IMR-90 (cell line): ENCODE data around the gene RAPSN. TPM values are rescaled to one million over a fixed set of nuclear protein-coding genes. Genes with fewer than 3 reads are reported as not detected.

Experiments
- ATAC-seq: fragments of 200-7000 bp; cut with Tn5 transposase; 2 replicates; pipeline ENCODE4 v1.9.1; 2020; ENCODE audit warnings: low read depth, mild to moderate bottlenecking, moderate library complexity
- BruUV-seq: library from RNA; stranded (reverse); fragments of 400-500 nt; replicated peaks from 2 replicates; lab custom pipeline; 2021; lab: Mats Ljungman, UMichigan
- CTCF ChIA-PET: fragments of 300-600 bp; formaldehyde crosslinking; extraction: SDS; loops from one replicate; lab custom pipeline; 2021; ENCODE audit warnings: antibody characterized with exemption; lab: Yijun Ruan, JAX
- POLR2A ChIA-PET: fragments of 300-600 bp; sonication (Branson Sonifier 250); formaldehyde crosslinking; loops from one replicate; lab custom pipeline; 2022; ENCODE audit warnings: antibody characterized with exemption; ENCODE audit not compliant: unreplicated experiment; lab: Charles Lee
- DNase-seq: peaks from one replicate; pipeline ENCODE4 v3.0.0; 2013
- H2AFZ ChIP-seq: replicated peaks from 2 replicates; pipeline ENCODE3; 2013; ENCODE audit warnings: low read length, mild to moderate bottlenecking; ENCODE audit not compliant: poor library complexity
- H2AK5ac ChIP-seq: 2 replicates; pipeline ENCODE4 v1.6.1; 2013; ENCODE audit warnings: low read depth, low read length, inconsistent platforms
- H2AK9ac ChIP-seq: replicated peaks from 2 replicates; pipeline ENCODE3; 2013; ENCODE audit warnings: mild to moderate bottlenecking, low read depth, low read length, moderate library complexity; ENCODE audit not compliant: poor library complexity
- H2BK120ac ChIP-seq: 2 replicates; pipeline ENCODE4 v1.6.1; 2013; ENCODE audit warnings: low read depth, low read length, inconsistent platforms
- H2BK15ac ChIP-seq: 3 replicates; pipeline ENCODE4 v1.6.1; 2013; ENCODE audit warnings: low read depth, low read length, inconsistent platforms
- H2BK20ac ChIP-seq: 2 replicates; pipeline ENCODE4 v1.6.1; 2013; ENCODE audit warnings: low read depth, mild to moderate bottlenecking, inconsistent platforms, low read length, moderate library complexity
- H2BK5ac ChIP-seq: 2 replicates; pipeline ENCODE4 v1.6.1; 2013; ENCODE audit warnings: mild to moderate bottlenecking, low read depth, low read length, inconsistent platforms; ENCODE audit not compliant: poor library complexity, severe bottlenecking
- H3K14ac ChIP-seq: replicated peaks from 2 replicates; pipeline ENCODE4 v1.6.1; 2013; ENCODE audit warnings: low read depth, low read length, inconsistent platforms
- H3K18ac ChIP-seq: 2 replicates; pipeline ENCODE4 v1.6.1; 2013; ENCODE audit warnings: low read depth, low read length, control low read depth
- H3K23ac ChIP-seq: 2 replicates; pipeline ENCODE4 v1.6.1; 2013; ENCODE audit warnings: low read depth, low read length, inconsistent platforms
- H3K27ac ChIP-seq: 2 replicates; pipeline ENCODE4 v1.5.1; 2013; ENCODE audit warnings: mild to moderate bottlenecking, control low read depth, low read length; ENCODE audit not compliant: insufficient read depth
- H3K27me3 ChIP-seq: 2 replicates; pipeline ENCODE4 v1.6.1; 2013; ENCODE audit warnings: low read length; ENCODE audit not compliant: control insufficient read depth, insufficient read depth
- H3K36me3 ChIP-seq: 2 replicates; pipeline ENCODE4 v1.6.1; 2013; ENCODE audit warnings: low read length, mixed read lengths; ENCODE audit not compliant: control insufficient read depth, insufficient read depth
- H3K4ac ChIP-seq: 2 replicates; pipeline ENCODE4 v1.6.1; 2013; ENCODE audit warnings: low read depth, low read length, inconsistent platforms
- H3K4me1 ChIP-seq: 2 replicates; pipeline ENCODE4 v1.6.1; 2013; ENCODE audit warnings: low read length, mixed read lengths; ENCODE audit not compliant: control insufficient read depth, insufficient read depth
- H3K4me2 ChIP-seq: 2 replicates; pipeline ENCODE4 v1.6.1; 2013; ENCODE audit warnings: low read depth, mild to moderate bottlenecking, control low read depth, low read length, moderate library complexity
- H3K4me3 ChIP-seq: 2 replicates; pipeline ENCODE4 v1.5.1; 2013; ENCODE audit warnings: low read depth, mild to moderate bottlenecking, control low read depth, low read length, moderate library complexity; ENCODE audit not compliant: insufficient read depth
- H3K56ac ChIP-seq: 2 replicates; pipeline ENCODE4 v1.6.1; 2013; ENCODE audit warnings: low read length, inconsistent platforms; ENCODE audit not compliant: insufficient read depth; ENCODE audit errors: extremely low read depth
- H3K79me1 ChIP-seq, 2 experiments: 2 replicates each; pipeline ENCODE4 v1.6.1; 2013; ENCODE audit warnings: low read length in 2 of 2, inconsistent platforms in 1 of 2, low read depth in 1 of 2
- H3K9ac ChIP-seq: 2 replicates; pipeline ENCODE4 v1.6.1; 2013; ENCODE audit warnings: low read depth, low read length, control low read depth
- H3K9me1 ChIP-seq: 2 replicates; pipeline ENCODE4 v1.6.1; 2013; ENCODE audit warnings: low read length, inconsistent platforms; ENCODE audit not compliant: insufficient read depth
- H3K9me3 ChIP-seq: 2 replicates; pipeline ENCODE4 v1.6.1; 2013; ENCODE audit warnings: low read length; ENCODE audit not compliant: control insufficient read depth, insufficient read depth
- H4K20me1 ChIP-seq: 2 replicates; pipeline ENCODE4 v1.6.1; 2013; ENCODE audit warnings: low read length, inconsistent platforms; ENCODE audit not compliant: insufficient read depth
- H4K5ac ChIP-seq: 2 replicates; pipeline ENCODE4 v1.6.1; 2013; ENCODE audit warnings: mild to moderate bottlenecking, low read depth, low read length, control low read depth
- H4K8ac ChIP-seq, 2 experiments: 2 replicates each; pipeline ENCODE4 v1.6.1; 2013; ENCODE audit warnings: low read depth in 2 of 2, low read length in 2 of 2, control low read depth in 1 of 2, inconsistent platforms in 1 of 2
- H4K91ac ChIP-seq: 2 replicates; pipeline ENCODE4 v1.6.1; 2013; ENCODE audit warnings: low read depth, low read length, inconsistent platforms; ENCODE audit not compliant: insufficient read depth
- BHLHE40 ChIP-seq: fragments of 150-350 bp; IDR thresholded peaks from 2 replicates; pipeline ENCODE4 v1.6.1; 2016; ENCODE audit warnings: mild to moderate bottlenecking, low read depth, low read length
- CEBPB ChIP-seq: IDR thresholded peaks from 2 replicates; pipeline ENCODE4 v1.6.1; 2012; ENCODE audit warnings: low read depth, low read length, improper control_type of control experiment
- CHD1 ChIP-seq: IDR thresholded peaks from 2 replicates; pipeline ENCODE4 v1.6.1; 2012; ENCODE audit warnings: low read depth, low read length, improper control_type of control experiment
- ELK1 ChIP-seq: fragments of 150-350 bp; IDR thresholded peaks from 2 replicates; pipeline ENCODE4 v1.6.1; 2016; ENCODE audit warnings: low read depth, mild to moderate bottlenecking, low read length, moderate library complexity, borderline replicate concordance
- FOS ChIP-seq: fragments of 150-350 bp; IDR thresholded peaks from 2 replicates; pipeline ENCODE4 v1.6.1; 2016; ENCODE audit warnings: low read depth, low read length
- MAFK ChIP-seq: IDR thresholded peaks from 2 replicates; pipeline ENCODE4 v1.6.1; 2012; ENCODE audit warnings: low read depth, low read length, improper control_type of control experiment
- MXI1 ChIP-seq: IDR thresholded peaks from 2 replicates; pipeline ENCODE4 v1.6.1; 2012; ENCODE audit warnings: low read depth, mild to moderate bottlenecking, low read length, moderate library complexity, borderline replicate concordance
- POLR2A ChIP-seq: IDR thresholded peaks from 2 replicates; pipeline ENCODE4 v1.6.1; 2012; ENCODE audit warnings: mild to moderate bottlenecking, low read depth, low read length
- RCOR1 ChIP-seq: IDR thresholded peaks from 2 replicates; pipeline ENCODE4 v1.6.1; 2012; ENCODE audit warnings: mild to moderate bottlenecking, low read length, improper control_type of control experiment; ENCODE audit not compliant: insufficient replicate concordance
- WGBS, 2 experiments: methylation state at CpG; one replicate each; pipeline versions ENCODE4 v1.1.5 to v1.1.7; 2013; ENCODE audit warnings: missing lambda C conversion rate in 2 of 2; ENCODE audit not compliant: insufficient read length in 1 of 2; ENCODE audit errors: extremely low coverage in 2 of 2; 5-methylcytosine and 5-hydroxymethylcytosine counted together
- dilution Hi-C: fragments of 300-500 bp; cut with HindIII; formaldehyde crosslinking; loops from one replicate; pipeline ENCODE4 v1.14.3; 2018; ENCODE audit warnings: low sequenced_read_pairs; ENCODE audit not compliant: unreplicated experiment
- in situ Hi-C: fragments of 300-500 bp; cut with MboI; formaldehyde crosslinking; loops from 3 replicates; pipeline ENCODE4 v1.14.3; 2019; ENCODE audit warnings: low sequenced_read_pairs, inconsistent platforms, mixed read lengths
- intact Hi-C: fragments of 100-400 bp; cut with micrococcal nuclease; formaldehyde crosslinking; loops from 2 replicates; pipeline ENCODE4 v1.10.0; 2022
- polyA plus RNA-seq, 3 experiments: library from polyadenylated mRNA; depleted of rRNA; stranded (reverse); fragments of >200 nt; gene quantifications; 2 replicates each; pipeline ENCODE4 v1.2.3, GENCODE V29; 2012; ENCODE audit warnings: low replicate concordance in 1 of 3
- total RNA-seq: library from RNA; depleted of rRNA; stranded (reverse); fragments of >200 nt; gene quantifications from 2 replicates; pipeline ENCODE4 v1.2.3, GENCODE V29; 2012
- TF ChIP-seq, protein P1 (sequence below): conservative IDR thresholded peaks from 2 replicates; pipeline ENCODE4 v1.5.1; 2012; ENCODE audit warnings: mild to moderate bottlenecking, low read depth, low read length, improper control_type of control experiment

Gene RAPSN
- total and polyA plus RNA-seq, 2 of the 4 experiments (the other 2 are of a cell fraction), result 0.03 TPM; not detected in 1

DNA sequence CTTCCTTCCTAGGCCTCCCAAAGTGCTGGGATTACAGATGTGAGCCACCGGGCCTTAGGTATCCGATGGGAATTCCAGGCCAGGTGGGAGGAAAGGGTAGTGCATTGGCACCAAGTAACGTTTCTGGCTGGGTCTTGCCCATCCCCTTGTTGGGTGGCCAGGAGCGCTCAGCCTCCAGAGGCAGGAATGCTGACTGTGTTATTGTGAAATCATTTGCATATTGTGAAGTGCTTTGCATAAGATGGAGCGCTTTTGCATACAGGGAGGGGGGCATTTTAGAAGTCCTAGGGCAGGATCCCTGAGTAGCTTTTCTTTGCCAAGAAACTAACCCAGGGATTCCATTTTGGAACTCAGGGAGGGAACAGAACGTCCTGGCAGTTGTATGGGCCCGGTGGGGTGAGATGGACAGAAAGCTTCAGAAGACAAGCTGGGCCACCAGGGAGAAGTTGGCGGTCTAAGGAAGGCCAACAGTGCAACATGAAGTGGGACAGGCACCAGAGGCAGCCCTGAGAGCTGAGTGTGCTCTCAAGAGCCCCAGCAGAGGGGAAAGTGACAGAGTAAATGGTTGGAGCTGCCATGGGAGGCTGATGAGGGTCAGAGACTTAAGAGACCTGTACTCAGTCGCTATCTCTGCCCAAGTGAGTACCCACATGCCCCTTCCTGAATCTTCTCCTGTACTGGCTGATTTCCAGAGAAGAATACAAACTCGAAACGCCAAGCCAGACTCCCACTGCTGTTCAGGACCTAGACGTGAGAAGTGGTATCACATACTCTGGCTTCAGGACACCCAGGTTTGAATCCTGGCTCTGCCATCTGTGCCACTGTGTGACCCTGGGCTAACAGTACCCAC is 41.8 kb downstream of the RAPSN start:
- ChIA-PET POLR2A (interaction anchor here (0.6 kb wide), 1 partner anchor 244 kb away, joined by 3 read pairs; no protein-coding TSS in a partner anchor), CTCF (interaction anchor here (1.0 kb wide), 1 partner anchor 33 kb away, joined by 3 read pairs; no protein-coding TSS in a partner anchor)
- peak overlapping the region; percentile 65 for H2BK5ac ChIP-seq
- peak overlapping the region; percentile 93 for H2AFZ ChIP-seq
- intact Hi-C loops (loop anchor here (5.0 kb wide), 2 partner anchors 150 to 210 kb away; partner anchors contain the start of gene NR1H3), in situ Hi-C loops (no loop called here), dilution Hi-C loops (no loop called here)
- peak overlapping the region; percentile 71 for H4K5ac ChIP-seq
- H2BK120ac ChIP-seq, result peak overlapping the region; percentile 75
- no peak for ATAC-seq
- H2BK20ac ChIP-seq, result peak overlapping the region; percentile 62
- peaks cover 8% of the 10 kb centered on the region; the same call in 1 of the 2 replicates for H3K9me1 ChIP-seq
- H3K27me3 ChIP-seq, result no peaks in the 10 kb centered on the region
- H2AK5ac ChIP-seq, result peak overlapping the region; percentile 98
- peaks cover 0 to 41% of the 10 kb centered on the region in 2 experiments; a peak in 2 of 4 replicates for H3K79me1 ChIP-seq
- 80% methylated on average over 7 of the region's 12 CpGs; no CpG with 5 or more reads in 1 of the 2 experiments for WGBS, 2 experiments
- peaks cover 17% of the 10 kb centered on the region; the same call in 1 of the 2 replicates for H3K36me3 ChIP-seq
- peak overlapping the region; percentile 95 for H3K4ac ChIP-seq
- peaks cover 19% of the 10 kb centered on the region for H3K4me1 ChIP-seq
- peak overlapping the region; percentile 95 for H3K56ac ChIP-seq
- H3K4me3 ChIP-seq, result peak overlapping the region; percentile 50
- BruUV-seq, result no TSS peak
- TF ChIP-seq MAFK (peak; percentile 30; the same call in 1 of the 2 replicates), BHLHE40 (no peak), ELK1 (no peak), MXI1 (no peak), RCOR1 (no peak), POLR2A (no peak), CHD1 (no peak), CEBPB (peak; percentile 89), FOS (no peak)
- TF ChIP-seq, protein P1, sequence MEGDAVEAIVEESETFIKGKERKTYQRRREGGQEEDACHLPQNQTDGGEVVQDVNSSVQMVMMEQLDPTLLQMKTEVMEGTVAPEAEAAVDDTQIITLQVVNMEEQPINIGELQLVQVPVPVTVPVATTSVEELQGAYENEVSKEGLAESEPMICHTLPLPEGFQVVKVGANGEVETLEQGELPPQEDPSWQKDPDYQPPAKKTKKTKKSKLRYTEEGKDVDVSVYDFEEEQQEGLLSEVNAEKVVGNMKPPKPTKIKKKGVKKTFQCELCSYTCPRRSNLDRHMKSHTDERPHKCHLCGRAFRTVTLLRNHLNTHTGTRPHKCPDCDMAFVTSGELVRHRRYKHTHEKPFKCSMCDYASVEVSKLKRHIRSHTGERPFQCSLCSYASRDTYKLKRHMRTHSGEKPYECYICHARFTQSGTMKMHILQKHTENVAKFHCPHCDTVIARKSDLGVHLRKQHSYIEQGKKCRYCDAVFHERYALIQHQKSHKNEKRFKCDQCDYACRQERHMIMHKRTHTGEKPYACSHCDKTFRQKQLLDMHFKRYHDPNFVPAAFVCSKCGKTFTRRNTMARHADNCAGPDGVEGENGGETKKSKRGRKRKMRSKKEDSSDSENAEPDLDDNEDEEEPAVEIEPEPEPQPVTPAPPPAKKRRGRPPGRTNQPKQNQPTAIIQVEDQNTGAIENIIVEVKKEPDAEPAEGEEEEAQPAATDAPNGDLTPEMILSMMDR, result 0 out of 2 replicates have a peak, but pooled peaks have one; percentile 14
- H3K4me2 ChIP-seq, result peak overlapping the region; percentile 75
- peak overlapping the region; percentile 87 for H4K91ac ChIP-seq
- H4K20me1 ChIP-seq, result 0 out of 2 replicates have a peak, but pooled peaks cover 21% of the 10 kb centered on the region
- peak overlapping the region; percentile 59; the same call in 1 of the 3 replicates for H2BK15ac ChIP-seq
- no peaks in the 10 kb centered on the region for H3K9me3 ChIP-seq
- peak overlapping the region; percentile 97 for H3K14ac ChIP-seq
- H3K9ac ChIP-seq, result peak overlapping the region; percentile 73
- peak overlapping the region; percentile 13; the same call in 1 of the 2 replicates for H3K18ac ChIP-seq
- DNase-seq, result peak; percentile 18
- H3K23ac ChIP-seq, result peak overlapping the region; percentile 86
- peak overlapping the region; percentile 95 to 97 for H4K8ac ChIP-seq
- H3K27ac ChIP-seq, result peak overlapping the region; percentile 76
- peak overlapping the region; percentile 95 for H2AK9ac ChIP-seq
